Muscle layer of colon (tissue), 2 donors: ENCODE results near the gene RAB6A.
"Not testable (repeated sequence)": the region's sequence is repeated elsewhere in the genome, so short reads cannot be mapped to it uniquely, and the experiment has no call there.

Source experiments
- H3K27ac ChIP-seq: one replicate; pipeline ENCODE4 v1.7.0; 2013; ENCODE audit warnings: low read depth, mild to moderate bottlenecking, low read length, moderate library complexity
- H3K27me3 ChIP-seq, 2 donors: one replicate each; pipeline ENCODE4 v1.7.0; 2013; ENCODE audit warnings: low read length in 2 of 2, mild to moderate bottlenecking in 2 of 2; ENCODE audit not compliant: insufficient read depth in 2 of 2, control insufficient read depth in 1 of 2
- H3K36me3 ChIP-seq: one replicate; pipeline ENCODE4 v1.7.0; 2013; ENCODE audit warnings: mild to moderate bottlenecking, low read length; ENCODE audit not compliant: insufficient read depth
- H3K4me1 ChIP-seq: one replicate; pipeline ENCODE4 v1.7.0; 2013; ENCODE audit warnings: mild to moderate bottlenecking, low read length; ENCODE audit not compliant: insufficient read depth
- H3K4me3 ChIP-seq, 2 donors: one replicate each; pipeline ENCODE4 v1.7.0; 2013; ENCODE audit warnings: low read length in 2 of 2, low read depth in 1 of 2, mild to moderate bottlenecking in 1 of 2, moderate library complexity in 1 of 2
- H3K9ac ChIP-seq: one replicate; pipeline ENCODE4 v1.7.0; 2013; ENCODE audit warnings: low read length
- H3K9me3 ChIP-seq: one replicate; pipeline ENCODE4 v1.7.0; 2013; ENCODE audit warnings: mild to moderate bottlenecking, low read length
- donor health status: abdominal sarcoma.
- donor health status: Adenocarcinoma of cecum.

The RAB6A gene

GRCh38 chr11:73760135-73760678, 667 bp downstream of the RAB6A start:
- Histone ChIP-seq H3K27me3 (no peaks in the 10 kb centered on the region), H3K36me3 (no peaks in the 10 kb centered on the region), H3K4me1 (peaks cover 21% of the 10 kb centered on the region), H3K9me3 (no peaks in the 10 kb centered on the region), H3K4me3 (peak overlapping the region; percentile 76 to 88), H3K27ac (peak overlapping the region; percentile 95), H3K9ac (peak overlapping the region; percentile 62)

GRCh38 chr11:73759610-73760134, 1.2 kb downstream of the RAB6A start:
- peaks cover 21% of the 10 kb centered on the region for H3K4me1 ChIP-seq

GRCh38 chr11:73758451-73758850, 2.4 kb downstream of the RAB6A start:
- peak overlapping the region; percentile 62 for H3K9ac ChIP-seq
- H3K36me3 ChIP-seq, result no peaks in the 10 kb centered on the region
- H3K4me1 ChIP-seq, result peaks cover 21% of the 10 kb centered on the region
- no peaks in the 10 kb centered on the region for H3K27me3 ChIP-seq
- no peaks in the 10 kb centered on the region for H3K9me3 ChIP-seq
- H3K4me3 ChIP-seq, result no peak overlapping the region
- H3K27ac ChIP-seq, result no peak overlapping the region

More at GRCh38 chr11:73759610-73760134, 1.2 kb downstream of the RAB6A start:
- Histone ChIP-seq H3K4me3 (peak overlapping the region; percentile 76 to 88), H3K27me3 (no peaks in the 10 kb centered on the region), H3K9me3 (no peaks in the 10 kb centered on the region), H3K9ac (peak overlapping the region; percentile 62), H3K27ac (peak overlapping the region; percentile 95), H3K36me3 (no peaks in the 10 kb centered on the region)

GRCh38 chr11:73757598-73757997, 3.3 kb downstream of the RAB6A start:
- Histone ChIP-seq H3K9ac (no peak overlapping the region), H3K27me3 (no peaks in the 10 kb centered on the region), H3K4me3 (no peak overlapping the region), H3K36me3 (no peaks in the 10 kb centered on the region), H3K9me3 (no peaks in the 10 kb centered on the region), H3K27ac (no peak overlapping the region), H3K4me1 (peaks cover 21% of the 10 kb centered on the region)

- Histone ChIP-seq H3K27ac (no peak overlapping the region), H3K4me1 (peaks cover 21% of the 10 kb centered on the region), H3K36me3 (peaks cover 3% of the 10 kb centered on the region), H3K9me3 (no peaks in the 10 kb centered on the region), H3K9ac (no peak overlapping the region), H3K27me3 (no peaks in the 10 kb centered on the region), H3K4me3 (no peak overlapping the region)
These were observed 5.2 kb downstream of the RAB6A start for GRCh38 chr11:73755670-73756069.

GRCh38 chr11:73753938-73754337, 6.9 kb downstream of the RAB6A start:
- peaks cover 3% of the 10 kb centered on the region for H3K36me3 ChIP-seq
- H3K9ac ChIP-seq, result no peak overlapping the region
- peaks cover 17% of the 10 kb centered on the region for H3K4me1 ChIP-seq
- H3K9me3 ChIP-seq, result no peaks in the 10 kb centered on the region
- no peak overlapping the region for H3K27ac ChIP-seq
- no peaks in the 10 kb centered on the region for H3K27me3 ChIP-seq
- H3K4me3 ChIP-seq, result no peak overlapping the region

GRCh38 chr11:73752903-73753302, 8.0 kb downstream of the RAB6A start:
- Histone ChIP-seq H3K9me3 (no peaks in the 10 kb centered on the region), H3K4me1 (peaks cover 7% of the 10 kb centered on the region), H3K36me3 (peaks cover 3% of the 10 kb centered on the region), H3K4me3 (no peak overlapping the region), H3K27ac (no peak overlapping the region), H3K27me3 (no peaks in the 10 kb centered on the region), H3K9ac (no peak overlapping the region)

GRCh38 chr11:73752216-73752867, 8.5 kb downstream of the RAB6A start:
- peaks cover 1% of the 10 kb centered on the region for H3K4me1 ChIP-seq
- no peak overlapping the region for H3K27ac ChIP-seq
- no peak overlapping the region for H3K9ac ChIP-seq
- H3K9me3 ChIP-seq, result no peaks in the 10 kb centered on the region
- H3K36me3 ChIP-seq, result peaks cover 3% of the 10 kb centered on the region
- no peaks in the 10 kb centered on the region for H3K27me3 ChIP-seq
- H3K4me3 ChIP-seq, result no peak overlapping the region

- H3K4me3 ChIP-seq, H3K4me1 ChIP-seq, H3K27me3 ChIP-seq, H3K27ac ChIP-seq, H3K9ac ChIP-seq, H3K9me3 ChIP-seq, H3K36me3 ChIP-seq: not testable (repeated sequence)
These were observed 10.0 kb downstream of the RAB6A start for GRCh38 chr11:73750862-73751261.

- no peaks in the 10 kb centered on the region for H3K27me3 ChIP-seq
- no peaks in the 10 kb centered on the region for H3K9me3 ChIP-seq
- H3K9ac ChIP-seq, result no peak overlapping the region
- H3K36me3 ChIP-seq, result peaks cover 3% of the 10 kb centered on the region
- no peak overlapping the region for H3K27ac ChIP-seq
- no peak overlapping the region for H3K4me3 ChIP-seq
- no peaks in the 10 kb centered on the region for H3K4me1 ChIP-seq
These were observed 10.6 kb downstream of the RAB6A start for GRCh38 chr11:73750228-73750627.

GRCh38 chr11:73749118-73749517, 11.8 kb downstream of the RAB6A start:
- no peak overlapping the region for H3K9ac ChIP-seq
- no peaks in the 10 kb centered on the region for H3K9me3 ChIP-seq
- H3K27ac ChIP-seq, result no peak overlapping the region
- H3K27me3 ChIP-seq, result no peaks in the 10 kb centered on the region
- H3K4me1 ChIP-seq, result no peaks in the 10 kb centered on the region
- peaks cover 3% of the 10 kb centered on the region for H3K36me3 ChIP-seq
- no peak overlapping the region for H3K4me3 ChIP-seq

GRCh38 chr11:73748300-73748699, 12.6 kb downstream of the RAB6A start:
- Histone ChIP-seq H3K27me3 (no peaks in the 10 kb centered on the region), H3K9ac (no peak overlapping the region), H3K4me1 (no peaks in the 10 kb centered on the region), H3K27ac (no peak overlapping the region), H3K36me3 (peaks cover 3% of the 10 kb centered on the region), H3K4me3 (no peak overlapping the region), H3K9me3 (no peaks in the 10 kb centered on the region)
